Endometrial microvascular endothelial cells (primary cell): Measurements from ENCODE around the gene CCIN. TPM values are rescaled to one million over a fixed set of nuclear protein-coding genes. Genes with fewer than 3 reads are reported as not detected.
"Not testable (repeated sequence)": the region's sequence is repeated elsewhere in the genome, so short reads cannot be mapped to it uniquely, and the experiment has no call there.

Experiments used
- in situ Hi-C: cut with HindIII; loops from 2 replicates; pipeline ENCODE4 v1.10.0; 2017; ENCODE audit warnings: low sequenced_read_pairs, low pct_unique_long_range_greater_than_20kb; ENCODE audit errors: inconsistent ontology term
- total RNA-seq: library from RNA; depleted of rRNA; stranded (reverse); fragments of >200 nt; gene quantifications from one replicate; pipeline ENCODE4 v1.2.3, GENCODE V29; 2015; ENCODE audit errors: inconsistent ontology term

Gene CCIN
- total RNA-seq, 1 donor from 2014 or later, result 1.9 TPM

DNA sequence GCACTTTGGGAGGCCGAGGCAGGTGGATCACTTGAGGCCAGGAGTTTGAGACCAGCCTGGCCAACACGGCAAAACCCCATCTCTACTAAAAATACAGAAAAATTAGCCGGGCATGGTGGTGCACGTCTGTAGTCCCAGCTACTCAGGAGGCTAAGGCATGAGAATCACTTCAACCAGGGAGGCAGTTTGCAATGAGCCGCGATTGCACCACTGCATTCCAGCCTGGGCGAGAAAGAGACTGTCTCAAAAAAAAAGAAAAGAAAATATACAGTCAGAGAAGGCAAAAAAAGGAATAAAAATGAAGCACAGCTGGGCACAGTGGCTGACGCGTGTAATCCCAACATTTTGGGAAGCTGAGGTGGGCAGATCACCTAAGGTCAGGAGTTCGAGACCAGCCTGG lies 7.3 kb downstream of the CCIN start:
- in situ Hi-C loops, result not testable (repeated sequence)

DNA sequence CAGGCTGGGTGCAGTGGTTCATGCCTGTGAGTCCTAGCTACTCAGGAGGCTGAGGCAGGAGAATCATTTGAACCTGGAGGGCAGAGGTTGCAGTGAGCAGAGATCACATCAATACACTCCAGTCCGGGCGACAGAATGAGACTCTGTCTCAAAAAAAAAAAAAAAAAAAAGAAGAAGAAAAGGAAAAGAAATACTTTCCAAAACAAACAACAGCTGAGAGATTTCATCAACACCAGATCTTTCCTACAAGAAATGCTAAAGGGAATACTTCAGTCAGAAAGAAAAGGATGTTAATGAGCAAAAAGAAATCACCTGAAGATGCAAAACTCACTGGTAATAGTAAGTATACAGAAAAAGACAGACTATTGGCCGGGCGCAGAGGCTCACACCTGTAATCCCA lies 8.4 kb downstream of the CCIN start:
- in situ Hi-C loops, result no loop called here

DNA sequence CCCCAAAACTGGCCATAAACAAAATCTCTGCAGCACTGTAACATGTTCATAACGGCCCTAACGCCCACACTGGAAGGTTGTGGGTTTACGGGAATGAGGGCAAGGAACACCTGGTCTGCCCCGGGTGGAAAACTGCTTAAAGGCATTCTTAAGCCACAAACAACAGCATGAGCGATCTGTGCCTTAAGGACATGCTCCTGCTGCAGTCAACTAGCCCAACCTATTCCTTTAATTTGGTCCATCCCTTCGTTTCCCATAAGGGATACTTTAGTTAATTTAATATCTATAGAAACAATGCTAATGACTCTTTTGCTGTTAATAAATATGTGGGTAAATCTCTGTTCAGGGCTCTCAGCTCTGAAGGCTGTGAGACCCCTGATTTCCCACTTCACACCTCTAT lies 11.1 kb downstream of the CCIN start:
- in situ Hi-C loops, result not testable (repeated sequence)

DNA sequence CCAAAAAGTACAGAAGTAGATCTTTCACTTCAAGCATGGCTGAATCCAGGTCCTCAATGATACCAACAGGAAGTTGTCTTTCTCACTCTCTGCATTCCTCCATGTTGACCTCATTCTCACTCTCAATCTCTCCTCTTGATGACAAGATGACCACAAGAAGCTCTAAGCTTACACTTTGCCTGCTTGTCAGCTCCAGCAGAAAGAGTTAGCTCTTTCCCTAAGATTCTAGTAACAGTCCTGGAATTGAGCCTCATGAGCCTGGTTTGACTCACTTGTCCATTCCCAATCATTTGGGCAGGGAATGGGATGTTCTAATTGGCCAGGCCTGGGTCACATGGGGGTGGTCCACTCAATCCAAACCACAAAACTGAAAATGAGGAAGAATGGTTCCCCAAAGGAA lies 18.2 kb downstream of the CCIN start:
- in situ Hi-C loops, result no loop called here

DNA sequence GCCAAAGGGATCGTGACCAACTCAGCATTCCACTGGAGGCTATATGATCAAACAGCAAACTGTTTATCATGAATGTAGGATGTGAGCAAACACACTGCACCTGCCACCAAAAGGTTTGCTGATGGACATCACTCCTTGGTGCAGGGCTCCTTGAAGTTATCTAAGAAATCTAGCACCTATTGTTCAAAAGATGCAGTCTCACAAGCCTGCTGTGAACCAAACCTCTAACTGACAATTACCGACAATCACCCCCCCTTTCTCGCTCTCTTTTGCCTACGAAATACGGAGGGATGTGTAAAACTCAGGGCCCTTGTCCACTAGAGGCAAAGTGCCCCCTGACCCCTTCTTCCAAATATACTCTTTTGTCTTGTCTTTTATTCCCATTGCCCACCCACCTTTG lies 19.0 kb downstream of the CCIN start:
- in situ Hi-C loops, result no loop called here

DNA sequence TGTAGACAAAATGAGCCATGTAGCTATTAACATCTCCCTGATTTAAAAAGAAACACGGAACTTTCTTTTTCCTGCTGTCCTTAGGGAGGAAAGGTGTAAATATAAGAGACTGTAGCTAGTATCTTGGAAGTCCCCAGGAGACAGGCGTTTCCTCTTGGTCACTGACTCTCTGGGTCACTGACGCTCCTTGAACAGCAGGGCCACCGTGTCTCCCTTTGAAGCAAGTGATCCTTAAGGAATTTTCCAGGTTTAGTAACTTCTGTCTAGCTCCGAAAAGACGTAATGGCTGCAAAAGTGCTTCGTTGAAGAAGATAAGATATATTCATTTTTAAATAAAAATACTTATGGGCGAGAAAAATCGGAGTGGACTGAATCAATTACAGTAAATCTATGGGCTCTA lies 20.8 kb downstream of the CCIN start:
- in situ Hi-C loops, result no loop called here

DNA sequence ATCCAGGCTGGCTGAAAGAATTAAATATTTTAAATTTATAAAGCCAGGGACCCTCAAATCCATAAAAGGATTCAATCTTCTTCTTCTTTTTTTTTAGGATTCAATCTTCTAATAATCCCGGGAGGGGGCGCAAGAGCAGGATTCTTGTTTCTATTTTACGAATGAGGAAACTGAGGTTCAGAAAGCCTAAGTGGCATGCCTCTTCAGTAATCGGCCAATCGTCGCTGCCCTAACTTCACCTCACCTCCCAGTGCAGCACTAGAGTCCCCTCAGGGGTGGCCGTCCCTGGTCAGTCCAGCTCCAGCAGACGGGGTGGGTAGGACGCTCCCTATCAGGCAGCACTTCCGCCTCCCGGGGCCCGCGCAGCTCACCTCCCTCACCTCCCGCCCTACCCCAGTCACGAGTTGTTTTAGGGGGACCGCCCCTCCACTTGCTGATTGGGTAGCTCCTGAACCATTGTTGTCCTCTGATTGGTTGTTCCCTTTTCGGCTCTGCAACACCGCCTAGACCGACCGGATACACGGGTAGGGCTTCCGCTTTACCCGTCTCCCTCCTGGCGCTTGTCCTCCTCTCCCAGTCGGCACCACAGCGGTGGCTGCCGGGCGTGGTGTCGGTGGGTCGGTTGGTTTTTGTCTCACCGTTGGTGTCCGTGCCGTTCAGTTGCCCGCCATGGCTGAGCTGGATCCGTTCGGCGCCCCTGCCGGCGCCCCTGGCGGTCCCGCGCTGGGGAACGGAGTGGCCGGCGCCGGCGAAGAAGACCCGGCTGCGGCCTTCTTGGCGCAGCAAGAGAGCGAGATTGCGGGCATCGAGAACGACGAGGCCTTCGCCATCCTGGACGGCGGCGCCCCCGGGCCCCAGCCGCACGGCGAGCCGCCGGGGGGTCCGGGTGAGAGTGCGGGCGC lies 21.5 kb downstream of the CCIN start, which contains the start of gene CLTA:
Gene CLTA, plus strand, starts transcription at position 534 of the 902 bp plus-strand sequence. Its CDS starts 136 bp downstream, at position 670.
- in situ Hi-C loops, result no loop called here

DNA sequence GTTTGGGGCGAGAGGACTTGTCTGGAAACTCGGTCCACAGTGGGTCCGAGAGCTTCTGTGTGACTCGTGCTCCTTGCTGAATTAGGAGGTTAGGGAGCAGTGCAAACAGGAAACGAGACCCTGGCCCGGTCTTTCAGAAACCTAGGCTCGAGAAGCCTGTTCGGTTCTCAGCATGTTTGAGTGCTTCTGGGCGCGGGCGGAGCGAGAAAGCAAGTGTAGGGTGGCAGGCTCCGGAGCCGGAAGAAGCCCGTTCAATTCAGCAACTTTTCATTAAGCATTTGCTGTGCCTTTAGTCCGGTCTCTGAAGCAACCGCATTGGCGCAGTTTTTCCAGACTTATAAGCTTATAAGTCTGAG lies 22.1 kb downstream of the CCIN start:
- in situ Hi-C loops, result no loop called here

DNA sequence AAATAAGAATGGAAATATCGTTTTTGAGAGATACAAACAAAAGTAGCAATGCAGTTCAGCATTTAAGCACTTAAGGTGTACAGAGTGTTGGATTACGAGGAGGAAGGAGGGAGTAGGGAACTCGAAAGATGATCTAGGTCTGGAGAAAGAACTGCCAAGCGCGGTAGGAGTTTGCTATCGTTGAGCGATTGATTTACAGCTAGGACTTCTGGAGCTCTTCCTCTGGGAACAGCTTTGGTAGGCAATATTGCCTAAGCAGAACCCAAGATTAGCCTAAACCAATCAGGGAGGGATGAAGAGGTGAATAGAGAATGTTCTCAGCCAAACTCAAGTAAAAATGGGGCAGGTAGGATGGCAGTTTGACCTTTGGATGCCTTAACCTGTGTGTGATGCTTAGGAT lies 22.5 kb downstream of the CCIN start:
- in situ Hi-C loops, result no loop called here

DNA sequence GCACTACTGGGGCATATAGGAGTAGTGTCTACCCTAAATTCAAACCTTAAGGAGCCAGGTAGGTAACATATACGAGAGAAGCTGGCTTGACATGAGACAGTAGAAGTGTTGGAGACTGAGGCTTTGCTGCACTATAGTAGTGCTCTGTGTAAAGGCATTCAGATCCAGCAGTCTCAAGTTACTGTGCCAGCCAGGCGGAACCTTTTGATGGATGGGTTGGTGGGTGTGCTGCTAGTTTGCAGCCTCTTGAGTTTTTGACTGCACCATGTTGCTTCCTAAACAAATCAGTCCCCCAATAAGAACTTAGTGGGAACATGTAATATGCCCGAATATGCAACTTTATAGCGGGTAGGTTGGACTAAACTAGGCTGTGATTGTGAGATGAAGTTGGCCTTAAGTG lies 23.0 kb downstream of the CCIN start:
- in situ Hi-C loops, result no loop called here

DNA sequence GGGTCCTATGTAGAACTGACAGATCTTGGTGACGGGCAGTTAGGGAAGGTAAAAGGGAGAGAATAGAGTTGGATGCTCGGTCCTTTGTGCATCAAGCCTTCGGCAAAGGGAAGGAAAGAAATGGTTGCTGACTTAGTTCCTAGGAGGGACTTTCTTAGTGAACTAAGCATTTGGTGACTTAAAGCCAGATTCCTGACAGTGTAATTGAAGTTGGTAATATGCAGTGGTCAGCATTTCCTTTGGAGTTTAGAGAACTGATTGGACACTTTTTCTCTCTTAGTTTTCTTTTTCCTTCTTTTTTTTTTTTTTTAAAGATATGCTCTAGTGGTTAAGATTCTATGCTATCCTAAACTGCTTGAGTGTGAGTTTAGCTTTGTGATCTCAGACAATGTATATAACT lies 23.8 kb downstream of the CCIN start:
- in situ Hi-C loops, result no loop called here

DNA sequence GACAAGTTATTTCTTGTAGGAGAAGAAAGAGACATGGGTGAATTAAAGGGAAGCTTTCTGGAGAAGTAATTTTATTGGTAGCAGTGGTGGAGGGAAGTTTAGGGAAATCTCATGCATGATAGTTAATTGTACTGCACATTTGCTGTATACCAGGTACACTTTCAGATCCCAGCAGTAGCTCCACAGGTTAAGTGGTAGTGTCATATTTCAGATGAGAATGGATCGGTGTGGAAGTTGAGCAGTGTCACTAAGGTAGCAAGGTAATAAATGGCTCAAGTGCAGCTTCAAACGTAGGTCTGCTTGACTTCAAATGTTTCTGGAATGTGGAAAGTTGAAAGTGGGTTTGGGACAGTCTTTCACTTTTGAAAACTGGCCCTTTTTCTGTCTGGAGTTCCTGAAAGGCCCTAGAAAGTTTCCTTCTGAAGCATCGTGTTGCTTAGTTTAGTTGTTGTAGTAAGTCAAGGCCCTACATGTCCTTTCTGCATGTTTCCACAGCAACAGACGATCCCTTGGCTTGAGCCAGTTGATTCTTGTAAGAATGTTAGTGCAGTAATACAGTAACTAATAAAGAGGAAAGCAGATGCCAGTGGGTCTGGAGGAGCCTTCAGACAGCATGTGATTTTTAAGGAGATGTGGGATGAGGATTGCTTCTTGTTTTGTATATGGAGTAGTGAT lies 25.3 kb downstream of the CCIN start:
- in situ Hi-C loops, result no loop called here

DNA sequence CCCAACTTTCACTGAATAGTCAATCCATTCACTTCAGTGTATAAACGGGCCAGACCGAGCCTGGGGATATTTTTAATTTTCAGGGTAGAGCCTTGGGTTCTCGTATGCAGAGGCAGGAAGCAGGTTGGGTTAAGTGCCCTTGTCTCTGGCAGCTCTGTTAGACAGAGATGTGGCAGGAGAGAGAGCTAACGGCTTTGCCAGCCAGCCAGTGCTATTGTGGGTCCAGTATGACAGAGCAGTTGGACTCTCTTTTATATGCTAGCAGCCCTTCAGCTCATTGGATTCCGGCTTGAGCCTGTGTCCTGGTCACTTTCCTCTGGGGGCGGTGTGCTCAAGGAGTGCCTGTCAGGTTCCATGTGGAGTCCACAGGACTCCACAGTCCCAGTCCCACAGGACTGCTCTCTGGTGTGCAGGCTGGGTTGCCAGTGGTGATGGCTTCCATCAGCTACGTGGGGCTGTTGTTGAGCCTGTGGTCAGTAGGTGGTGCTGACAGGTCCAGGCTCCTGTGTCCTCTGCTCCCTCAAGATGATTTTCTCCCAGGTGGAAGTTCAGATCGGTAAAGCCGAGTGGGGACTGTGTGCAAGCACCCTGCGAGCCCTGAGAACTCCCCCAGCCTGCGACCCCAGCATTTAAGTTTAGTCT lies 35.8 kb downstream of the CCIN start:
- in situ Hi-C loops, result no loop called here

DNA sequence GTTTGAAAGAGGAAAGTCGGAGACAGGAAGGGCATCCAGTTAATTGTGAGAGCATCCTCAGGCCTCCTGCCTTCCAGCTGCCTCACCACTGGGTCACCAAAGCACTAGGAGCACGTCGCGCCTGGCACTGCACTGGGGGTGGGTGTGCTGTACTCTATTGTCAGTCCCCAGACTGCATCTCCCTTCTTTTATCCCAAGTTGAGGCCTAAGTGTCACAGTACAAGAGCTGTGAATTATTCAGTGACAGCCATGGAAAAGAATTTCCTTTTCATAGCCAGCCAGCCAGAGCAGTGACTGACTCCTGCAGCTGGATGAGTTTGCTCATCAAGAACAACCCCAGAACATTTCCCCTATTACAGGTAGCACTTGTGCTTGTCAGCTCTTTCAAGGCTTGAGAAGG lies 37.8 kb downstream of the CCIN start:
- in situ Hi-C loops, result no loop called here

DNA sequence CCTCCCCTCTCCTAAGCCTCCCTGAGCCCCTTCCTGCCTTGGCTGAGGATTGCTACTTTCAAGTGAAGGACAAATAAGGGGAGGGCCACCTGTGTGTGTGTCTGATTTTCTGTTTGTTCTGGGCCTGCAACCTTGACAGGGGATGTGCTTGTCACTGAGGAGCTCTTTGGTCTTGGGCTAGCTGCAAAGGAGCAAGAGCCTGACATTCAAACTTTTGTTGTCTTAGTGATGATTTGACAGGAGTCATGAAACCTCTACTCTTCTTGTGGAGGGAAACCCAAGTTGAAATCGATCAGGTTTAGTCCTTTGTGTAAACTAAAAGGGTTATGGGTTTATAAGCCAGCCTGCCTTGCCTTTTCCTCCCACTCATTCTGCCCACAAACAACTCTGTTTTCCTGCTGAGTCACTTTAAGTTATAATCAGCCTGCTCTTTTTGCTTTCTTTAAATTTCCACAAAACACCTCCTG lies 38.4 kb downstream of the CCIN start:
- in situ Hi-C loops, result no loop called here

DNA sequence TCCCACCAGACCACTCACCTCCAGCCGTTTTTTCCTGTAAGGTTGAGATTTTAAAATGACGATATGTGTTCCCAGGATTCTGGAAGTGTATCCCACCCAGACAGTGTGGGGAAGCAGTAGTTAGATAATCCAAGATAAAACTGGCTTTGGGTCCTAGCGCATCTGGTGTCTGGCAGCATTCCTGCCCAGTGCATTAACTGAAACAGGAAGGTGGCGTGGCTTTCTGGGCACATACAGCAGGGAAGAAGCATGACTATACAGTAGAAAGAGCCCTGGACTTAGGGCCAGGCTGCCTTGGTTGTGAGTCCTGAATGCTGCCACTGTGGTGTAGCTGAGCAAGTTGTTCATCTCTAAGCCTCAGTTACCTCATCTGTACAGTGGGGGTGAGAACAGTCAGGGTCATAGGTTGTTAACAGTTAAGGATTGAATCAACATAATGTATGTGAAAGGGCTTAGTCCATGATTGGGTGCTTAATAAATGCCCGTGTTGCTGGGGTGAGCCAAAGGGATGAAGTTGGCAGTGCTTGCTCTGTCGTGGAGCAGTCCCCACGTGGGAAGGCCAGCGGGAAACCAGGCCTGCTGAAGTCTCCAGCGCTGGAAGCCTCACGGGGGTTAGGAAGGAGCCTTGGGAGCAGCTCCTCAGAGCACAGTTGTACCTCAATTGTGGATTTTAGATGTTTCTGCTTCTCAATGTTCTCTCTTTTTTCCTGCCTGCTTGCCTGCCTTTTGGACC lies 39.5 kb downstream of the CCIN start:
- in situ Hi-C loops, result no loop called here

DNA sequence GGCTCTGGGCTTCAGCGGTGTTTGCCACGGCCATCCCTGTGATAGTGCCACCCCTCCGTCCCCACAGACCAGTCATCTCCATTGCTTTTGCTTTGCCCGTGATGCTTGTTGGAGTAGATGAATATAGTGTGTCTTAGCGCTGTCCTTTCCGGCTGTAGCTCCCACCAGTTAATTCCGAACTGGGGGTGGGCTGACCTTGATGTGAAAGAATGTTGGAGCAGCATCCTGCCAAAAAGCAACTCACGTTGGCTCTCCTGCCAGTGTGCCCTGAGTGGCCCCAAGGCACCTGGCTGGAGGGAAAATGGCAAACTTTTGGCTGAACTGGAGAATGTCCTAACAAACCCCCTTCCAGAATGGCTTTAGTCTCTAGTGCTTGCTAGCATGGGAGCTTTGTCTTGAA lies 41.5 kb downstream of the CCIN start:
- in situ Hi-C loops, result loop anchor here (10.0 kb wide), 1 partner anchor 54 kb away; no protein-coding TSS in a partner anchor

DNA sequence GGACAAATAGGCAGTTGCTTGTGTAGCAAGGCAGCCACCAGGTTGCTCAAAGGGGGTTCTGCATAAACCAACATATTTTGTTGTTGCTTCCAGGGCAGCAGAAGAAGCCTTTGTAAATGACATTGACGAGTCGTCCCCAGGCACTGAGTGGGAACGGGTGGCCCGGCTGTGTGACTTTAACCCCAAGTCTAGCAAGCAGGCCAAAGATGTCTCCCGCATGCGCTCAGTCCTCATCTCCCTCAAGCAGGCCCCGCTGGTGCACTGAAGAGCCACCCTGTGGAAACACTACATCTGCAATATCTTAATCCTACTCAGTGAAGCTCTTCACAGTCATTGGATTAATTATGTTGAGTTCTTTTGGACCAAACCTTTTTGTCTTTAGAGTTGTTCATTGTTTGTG lies 42.3 kb downstream of the CCIN start:
- in situ Hi-C loops, result loop anchor here (10.0 kb wide), 1 partner anchor 53 kb away; no protein-coding TSS in a partner anchor

DNA sequence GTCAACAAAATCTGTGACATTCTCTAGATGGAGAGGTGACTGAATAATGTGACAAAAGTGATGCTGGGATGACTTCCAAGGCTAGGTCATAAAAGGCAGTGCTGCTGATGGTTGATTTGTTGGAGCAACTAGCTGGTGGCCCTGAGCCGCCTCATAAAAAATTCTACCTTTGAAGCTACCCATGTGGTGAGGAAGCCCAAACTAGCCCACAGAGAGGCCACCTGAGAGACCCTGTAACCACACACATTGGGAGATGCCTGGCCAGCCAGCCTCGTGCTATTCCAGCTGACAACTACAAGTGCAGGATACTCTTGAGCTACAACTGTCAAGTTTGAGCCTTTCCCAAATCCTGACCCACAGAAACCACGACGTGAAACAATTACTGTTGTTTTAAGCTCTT lies 44.2 kb downstream of the CCIN start:
- in situ Hi-C loops, result loop anchor here (10.0 kb wide), 1 partner anchor 51 kb away; no protein-coding TSS in a partner anchor
